K562 (cell line): Measurements from ENCODE around the gene CRYBA4. TPM values are rescaled to one million over a fixed set of nuclear protein-coding genes. Genes with fewer than 3 reads are reported as not detected.

ENCODE experiments used
- ARHGAP35 ChIP-seq: fragments of 450-650 bp; IDR thresholded peaks from 2 replicates; pipeline ENCODE4 v1.6.1; 2018; ENCODE audit not compliant: partially characterized antibody
- BACH1 ChIP-seq: fragments of 200-800 bp; sonication (Bioruptor generic); IDR thresholded peaks from 2 replicates; pipeline ENCODE4 v1.6.1; 2016; ENCODE audit warnings: missing genetic modification characterization, missing compliant biosample characterization
- CBFA2T2 ChIP-seq: fragments of 450-650 bp; conservative IDR thresholded peaks from 2 replicates; pipeline ENCODE4 v1.6.1; 2017; ENCODE audit warnings: mild to moderate bottlenecking
- CBX8 ChIP-seq: fragments of 200-600 bp; sonication (generic); IDR thresholded peaks from 2 replicates; pipeline ENCODE4 v1.6.1; 2012; ENCODE audit warnings: borderline replicate concordance, mixed run types, low read depth, mild to moderate bottlenecking, moderate library complexity, mixed read lengths, low read length, control low read depth, inconsistent platforms; ENCODE audit not compliant: poor library complexity, severe bottlenecking; ENCODE audit errors: extremely low read depth
- COPS2 ChIP-seq: fragments of 450-650 bp; conservative IDR thresholded peaks from 2 replicates; pipeline ENCODE4 v1.6.1; 2016; ENCODE audit warnings: mild to moderate bottlenecking, moderate library complexity
- CXXC5 ChIP-seq: fragments of 250-450 bp; sonication (Bioruptor Pico); IDR thresholded peaks from 2 replicates; pipeline ENCODE4 v1.8.0; 2022; ENCODE audit warnings: inconsistent platforms, mild to moderate bottlenecking, moderate library complexity
- KDM2B ChIP-seq: fragments of 250-450 bp; sonication (Bioruptor Pico); IDR thresholded peaks from 2 replicates; pipeline ENCODE4 v1.8.0; 2021; ENCODE audit warnings: mild to moderate bottlenecking, moderate library complexity
- NELFE ChIP-seq: IDR thresholded peaks from 2 replicates; pipeline ENCODE4 v1.6.1; 2011; ENCODE audit warnings: mild to moderate bottlenecking; ENCODE audit not compliant: insufficient read depth, insufficient read length
- NFIX ChIP-seq: fragments of 250-450 bp; sonication (Bioruptor Pico); IDR thresholded peaks from 2 replicates; pipeline ENCODE4 v1.4.0; 2020; ENCODE audit warnings: low read depth, mild to moderate bottlenecking, moderate library complexity
- RERE ChIP-seq: sonication (generic); formaldehyde crosslinking; IDR thresholded peaks from 2 replicates; pipeline ENCODE4 v1.8.0; 2023; ENCODE audit warnings: missing genetic modification reagents, mild to moderate bottlenecking, borderline replicate concordance
- TBP ChIP-seq: optimal IDR thresholded peaks from 2 replicates; pipeline ENCODE3; 2011; ENCODE audit warnings: low read depth, low read length, improper control_type of control experiment
- THRB ChIP-seq: fragments of 450-650 bp; formaldehyde crosslinking; conservative IDR thresholded peaks from 2 replicates; pipeline ENCODE4 v1.4.0; 2022; ENCODE audit warnings: mild to moderate bottlenecking, missing genetic modification characterization
- TRIM24 ChIP-seq, 2 experiments: fragments of 450-650 bp; IDR thresholded peaks; 2 replicates each; pipeline ENCODE4 v1.6.1; 2016
- ZKSCAN1 ChIP-seq: fragments of 150-350 bp; IDR thresholded peaks from 2 replicates; pipeline ENCODE4 v1.6.1; 2016; ENCODE audit warnings: low read depth, low read length
- ZNF121 ChIP-seq: sonication (generic); formaldehyde crosslinking; conservative IDR thresholded peaks from 2 replicates; pipeline ENCODE4 v1.8.0; 2022; ENCODE audit warnings: missing genetic modification reagents
- ZNF717 ChIP-seq: fragments of 250-450 bp; sonication (Bioruptor Pico); IDR thresholded peaks from 2 replicates; pipeline ENCODE4 v1.5.0; 2021
- ZNF778 ChIP-seq: fragments of 450-650 bp; formaldehyde crosslinking; IDR thresholded peaks from 2 replicates; pipeline ENCODE4 v1.4.0; 2020; ENCODE audit warnings: mild to moderate bottlenecking, moderate library complexity
- polyA plus RNA-seq, 8 experiments: library from polyadenylated mRNA; depleted of rRNA in 4 of 8; stranded (reverse) in 5 of 8; unstranded in 3 of 8; fragments of >200 nt; fragmentation: Nextera tagmentation in 2 of 8; fragmentation: Illumina TruSeq in 1 of 8; extraction: Ambion mirVana in 2 of 8; extraction: Trizol in 1 of 8; gene quantifications; 2 replicates each; pipeline versions ENCODE4 v1.2.1 to v1.2.3, GENCODE V29; 2011 to 2014; ENCODE audit warnings: inconsistent platforms in 1 of 8, missing spikeins in 1 of 8
- total RNA-seq, 7 experiments: library from RNA; depleted of rRNA in 6 of 7; stranded (reverse); fragments of >200 nt in 6 of 7; fragmentation: Illumina TruSeq in 2 of 7; extraction: Trizol in 2 of 7; gene quantifications; 2 replicates each; pipeline versions ENCODE4 v1.2.1 to v1.2.3, GENCODE V29; 2011 to 2021; ENCODE audit warnings: low replicate concordance in 1 of 7
- TF ChIP-seq, protein P1 (sequence below): fragments of 250-450 bp; sonication (Bioruptor Pico); IDR thresholded peaks from 2 replicates; pipeline ENCODE4 v1.4.0; 2020; ENCODE audit warnings: borderline replicate concordance

CRYBA4 gene
- total and polyA plus RNA-seq, 9 of the 15 experiments (the other 6 are each of a cell fraction or from before 2014, with no cell fraction given): 0.59 to 3.3 (median 1.6) TPM

DNA sequence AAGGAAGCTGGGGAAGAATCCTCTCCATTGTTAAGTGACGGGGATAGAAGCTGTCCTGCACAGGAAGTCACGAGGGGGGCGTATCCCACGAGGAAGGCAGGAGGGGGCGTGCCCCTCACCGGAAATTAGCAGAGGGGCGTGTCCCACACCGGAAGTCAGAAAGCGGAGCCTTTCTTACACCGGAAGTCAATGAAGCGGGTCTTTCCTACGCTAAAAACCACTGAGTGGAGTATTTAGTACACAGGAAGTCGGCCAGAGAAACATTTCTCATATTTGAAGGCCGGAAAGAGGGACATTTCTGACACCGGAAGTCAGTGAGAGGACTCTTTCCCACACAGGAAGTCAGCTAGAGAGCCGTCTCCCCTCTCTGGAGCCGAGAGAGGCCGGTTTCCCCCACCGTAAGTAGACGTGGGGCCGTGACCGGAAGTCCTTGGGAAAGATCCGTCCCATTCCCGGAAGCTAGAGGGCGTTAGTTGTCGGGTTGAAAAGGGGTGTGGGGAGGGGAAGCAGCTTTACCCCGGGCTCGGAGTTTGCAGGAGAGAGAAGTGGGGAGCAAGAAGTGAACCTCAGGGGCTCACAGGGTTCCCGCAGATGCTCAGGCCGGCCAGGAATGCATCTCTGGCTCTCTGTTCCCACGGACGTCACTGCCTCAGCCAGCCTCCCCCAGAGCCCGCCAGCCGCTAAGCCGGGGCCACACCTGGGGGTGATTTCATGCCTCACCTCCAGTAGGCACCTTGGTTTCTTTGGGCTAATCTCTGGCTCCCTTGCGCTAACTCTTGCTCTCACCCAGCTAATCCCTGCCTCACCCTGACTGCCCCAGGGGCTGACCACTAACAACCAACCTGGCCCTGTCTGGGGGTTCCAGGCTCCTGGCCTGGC lies 51.1 kb downstream of the CRYBA4 start (continued):
- TF ChIP-seq ZNF778 (CRISPR knock-in tag) (no peak), ZNF717 (CRISPR knock-in tag) (no peak), ZNF121 (CRISPR knock-in tag) (no peak), CXXC5 (peak; percentile 63), NFIX (CRISPR knock-in tag) (no peak), THRB (CRISPR knock-in tag) (no peak), CBFA2T2 (no peak), TRIM24 (IDR thresholded peaks at IDR 0.05) (peak in 1 of 2 experiments; percentile 48; a peak in 2 of 4 replicates), ZKSCAN1 (no peak), COPS2 (no peak), ARHGAP35 (no peak), RERE (no peak), KDM2B (CRISPR knock-in tag) (no peak), CBX8 (no peak), TBP (peak; percentile 62), BACH1 (tag) (no peak), NELFE (no peak)
- TF ChIP-seq, protein P1, sequence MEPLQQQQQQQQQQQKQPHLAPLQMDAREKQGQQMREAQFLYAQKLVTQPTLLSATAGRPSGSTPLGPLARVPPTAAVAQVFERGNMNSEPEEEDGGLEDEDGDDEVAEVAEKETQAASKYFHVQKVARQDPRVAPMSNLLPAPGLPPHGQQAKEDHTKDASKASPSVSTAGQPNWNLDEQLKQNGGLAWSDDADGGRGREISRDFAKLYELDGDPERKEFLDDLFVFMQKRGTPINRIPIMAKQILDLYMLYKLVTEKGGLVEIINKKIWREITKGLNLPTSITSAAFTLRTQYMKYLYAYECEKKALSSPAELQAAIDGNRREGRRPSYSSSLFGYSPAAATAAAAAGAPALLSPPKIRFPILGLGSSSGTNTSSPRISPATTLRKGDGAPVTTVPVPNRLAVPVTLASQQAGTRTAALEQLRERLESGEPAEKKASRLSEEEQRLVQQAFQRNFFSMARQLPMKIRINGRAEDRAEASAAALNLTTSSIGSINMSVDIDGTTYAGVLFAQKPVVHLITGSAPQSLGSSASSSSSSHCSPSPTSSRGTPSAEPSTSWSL: no peak
